ENCODE results near the gene LIPI.
"Not testable (repeated sequence)": the region's sequence is repeated elsewhere in the genome, so short reads cannot be mapped to it uniquely, and the experiment has no call there.

LIPI gene

GRCh38 chr21:14072761-14073535 lies 137.8 kb downstream of the LIPI start:
- no peak for DNase-seq

GRCh38 chr21:14071902-14072734 lies 138.6 kb downstream of the LIPI start:
- DNase-seq: no peak

- no peak for DNase-seq
Measured at GRCh38 chr21:14070968-14071367, 139.8 kb downstream of the LIPI start.

GRCh38 chr21:14070049-14070893 lies 140.5 kb downstream of the LIPI start:
- peak; percentile 25 for DNase-seq

GRCh38 chr21:14064296-14064645 lies 146.5 kb downstream of the LIPI start:
- no peak for DNase-seq

GRCh38 chr21:14063620-14064295 lies 147.0 kb downstream of the LIPI start:
- DNase-seq: not testable (repeated sequence)

- DNase-seq: not testable (repeated sequence)
Measured at GRCh38 chr21:14062684-14063083, 148.1 kb downstream of the LIPI start.

GRCh38 chr21:14061820-14062219 lies 148.9 kb downstream of the LIPI start:
- not testable (repeated sequence) for DNase-seq

- DNase-seq: not testable (repeated sequence)
Measured at GRCh38 chr21:14058995-14059627, 151.6 kb downstream of the LIPI start.

Data from NCI-H1694 treated with DMSO at 0.1 percent for 48 hours (cell line).